ENCODE results near the gene FBXO34. TPM values are rescaled to one million over a fixed set of nuclear protein-coding genes. Genes with fewer than 3 reads are reported as not detected.

The FBXO34 gene
- total RNA-seq, 1 donor from 2014 or later = 17.1 TPM

GRCh38 chr14:55243813-55244212, 27.4 kb upstream of the FBXO34 start:
- Mint-ChIP-seq H3K9me3 (no peaks in the 10 kb centered on the region), H3K27ac (ENCODE audit: unreplicated experiment) (no peak overlapping the region), H3K27me3 (ENCODE audit: low read depth) (peaks cover 62% of the 10 kb centered on the region), H3K4me3 (no peak overlapping the region), H3K4me1 (no peaks in the 10 kb centered on the region), H3K36me3 (ENCODE audit: low read depth) (no peaks in the 10 kb centered on the region)
- TF ChIP-seq CTCF (conservative IDR thresholded peaks at IDR 0.05) = no peak
- DNase-seq (ENCODE audit: low read depth, low spot score) = no peak

GRCh38 chr14:55245657-55246268, 25.5 kb upstream of the FBXO34 start:
- H3K4me1 Mint-ChIP-seq = no peaks in the 10 kb centered on the region
- H3K36me3 Mint-ChIP-seq (ENCODE audit: low read depth) = no peaks in the 10 kb centered on the region
- no peaks in the 10 kb centered on the region for H3K9me3 Mint-ChIP-seq
- H3K4me3 Mint-ChIP-seq = no peak overlapping the region
- peaks cover 50% of the 10 kb centered on the region for H3K27me3 Mint-ChIP-seq (ENCODE audit: low read depth)
- TF ChIP-seq CTCF (conservative IDR thresholded peaks at IDR 0.05) = peak; percentile 67
- no peak overlapping the region for H3K27ac Mint-ChIP-seq (ENCODE audit: unreplicated experiment)
- no peak for DNase-seq (ENCODE audit: low read depth, low spot score)

- Mint-ChIP-seq H3K9me3 (no peaks in the 10 kb centered on the region), H3K36me3 (ENCODE audit: low read depth) (no peaks in the 10 kb centered on the region), H3K4me3 (no peak overlapping the region), H3K4me1 (no peaks in the 10 kb centered on the region), H3K27ac (ENCODE audit: unreplicated experiment) (no peak overlapping the region), H3K27me3 (ENCODE audit: low read depth) (peaks cover 32% of the 10 kb centered on the region)
- TF ChIP-seq CTCF (conservative IDR thresholded peaks at IDR 0.05) = no peak
- no peak for DNase-seq (ENCODE audit: low read depth, low spot score)
These were observed 22.8 kb upstream of the FBXO34 start for GRCh38 chr14:55248411-55248810.

- Mint-ChIP-seq H3K4me1 (no peaks in the 10 kb centered on the region), H3K4me3 (no peak overlapping the region), H3K27me3 (ENCODE audit: low read depth) (peaks cover 26% of the 10 kb centered on the region), H3K9me3 (no peaks in the 10 kb centered on the region), H3K36me3 (ENCODE audit: low read depth) (no peaks in the 10 kb centered on the region), H3K27ac (ENCODE audit: unreplicated experiment) (no peak overlapping the region)
- TF ChIP-seq CTCF (conservative IDR thresholded peaks at IDR 0.05) = no peak
- no peak for DNase-seq (ENCODE audit: low read depth, low spot score)
These were observed 21.8 kb upstream of the FBXO34 start for GRCh38 chr14:55249423-55249822.

- no peak for DNase-seq (ENCODE audit: low read depth, low spot score)
- Mint-ChIP-seq H3K4me3 (no peak overlapping the region), H3K9me3 (no peaks in the 10 kb centered on the region), H3K27me3 (ENCODE audit: low read depth) (peaks cover 21% of the 10 kb centered on the region), H3K27ac (ENCODE audit: unreplicated experiment) (no peak overlapping the region), H3K36me3 (ENCODE audit: low read depth) (no peaks in the 10 kb centered on the region), H3K4me1 (no peaks in the 10 kb centered on the region)
- TF ChIP-seq CTCF (conservative IDR thresholded peaks at IDR 0.05) = no peak
These were observed 17.9 kb upstream of the FBXO34 start for GRCh38 chr14:55253276-55253675.

All from neural crest cell (in vitro differentiated cells).